ENCODE data around the gene FAM200B.
"Not testable (repeated sequence)": the region's sequence is repeated elsewhere in the genome, so short reads cannot be mapped to it uniquely, and the experiment has no call there.

FAM200B gene

GRCh38 chr4:15725608-15726007 is 44.0 kb downstream of the FAM200B start:
- H3K27me3 ChIP-seq (ENCODE audit: insufficient read depth, low read length, poor library complexity, severe bottlenecking), result no peaks in the 10 kb centered on the region
- no peaks in the 10 kb centered on the region for H3K9me2 ChIP-seq (replicated peaks; ENCODE audit: low read depth, low read length)
- H3K4me2 ChIP-seq (ENCODE audit: low read depth, low read length, poor library complexity, severe bottlenecking), result no peak overlapping the region
- TF ChIP-seq EZH2phosphoT487 (IDR thresholded peaks at IDR 0.05; ENCODE audit: borderline replicate concordance), result no peak
- TF ChIP-seq CTCF (conservative IDR thresholded peaks at IDR 0.05; ENCODE audit: low read length), result no peak
- no peaks in the 10 kb centered on the region for H3K9me3 ChIP-seq (ENCODE audit: insufficient read depth, low read depth, low read length)
- no peak overlapping the region for H3K4me3 ChIP-seq (ENCODE audit: low read length, poor library complexity, severe bottlenecking)
- H3K4me1 ChIP-seq (ENCODE audit: insufficient read depth, low read length, poor library complexity, severe bottlenecking), result peaks cover 6% of the 10 kb centered on the region
- no peak overlapping the region for H3K9ac ChIP-seq (ENCODE audit: low read depth, low read length, poor library complexity, severe bottlenecking)
- no peaks in the 10 kb centered on the region for H3K79me2 ChIP-seq (ENCODE audit: insufficient read depth, low read length)
- H4K20me1 ChIP-seq (ENCODE audit: insufficient read depth, low read length, poor library complexity, severe bottlenecking), result no peaks in the 10 kb centered on the region
- H2AFZ ChIP-seq (ENCODE audit: low read length), result no peak overlapping the region; the same call in 1 of the 2 replicates
- no peaks in the 10 kb centered on the region for H3K36me3 ChIP-seq (ENCODE audit: insufficient read depth, low read length)
- no peaks in the 10 kb centered on the region for H3F3A ChIP-seq (ENCODE audit: low read depth)

- Histone ChIP-seq H4K20me1 (ENCODE audit: insufficient read depth, low read length, poor library complexity, severe bottlenecking) (no peaks in the 10 kb centered on the region), H3K9me2 (replicated peaks; ENCODE audit: low read depth, low read length) (no peaks in the 10 kb centered on the region), H3K9me3 (ENCODE audit: insufficient read depth, low read depth, low read length) (no peaks in the 10 kb centered on the region), H3K36me3 (ENCODE audit: insufficient read depth, low read length) (no peaks in the 10 kb centered on the region), H3K4me1 (ENCODE audit: insufficient read depth, low read length, poor library complexity, severe bottlenecking) (peaks cover 23% of the 10 kb centered on the region), H3K4me3 (ENCODE audit: low read length, poor library complexity, severe bottlenecking) (no peak overlapping the region), H3K79me2 (ENCODE audit: insufficient read depth, low read length) (no peaks in the 10 kb centered on the region), H3K9ac (ENCODE audit: low read depth, low read length, poor library complexity, severe bottlenecking) (peak overlapping the region; percentile 43), H2AFZ (ENCODE audit: low read length) (peak overlapping the region; percentile 4; the same call in 1 of the 2 replicates), H3K4me2 (ENCODE audit: low read depth, low read length, poor library complexity, severe bottlenecking) (no peak overlapping the region), H3K27me3 (ENCODE audit: insufficient read depth, low read length, poor library complexity, severe bottlenecking) (no peaks in the 10 kb centered on the region), H3F3A (ENCODE audit: low read depth) (no peaks in the 10 kb centered on the region)
- TF ChIP-seq CTCF (conservative IDR thresholded peaks at IDR 0.05; ENCODE audit: low read length) (peak; percentile 92), EZH2phosphoT487 (IDR thresholded peaks at IDR 0.05; ENCODE audit: borderline replicate concordance) (no peak)
Observed at GRCh38 chr4:15729910-15730533, 48.4 kb downstream of the FAM200B start.

- H3K4me3 ChIP-seq (ENCODE audit: low read length, poor library complexity, severe bottlenecking); H3K9me3 ChIP-seq (ENCODE audit: insufficient read depth, low read depth, low read length); H3K79me2 ChIP-seq (ENCODE audit: insufficient read depth, low read length); H3K9ac ChIP-seq (ENCODE audit: low read depth, low read length, poor library complexity, severe bottlenecking); H3K9me2 ChIP-seq (replicated peaks; ENCODE audit: low read depth, low read length); H3K27me3 ChIP-seq (ENCODE audit: insufficient read depth, low read length, poor library complexity, severe bottlenecking); H2AFZ ChIP-seq (ENCODE audit: low read length); H3F3A ChIP-seq (ENCODE audit: low read depth); H4K20me1 ChIP-seq (ENCODE audit: insufficient read depth, low read length, poor library complexity, severe bottlenecking); H3K36me3 ChIP-seq (ENCODE audit: insufficient read depth, low read length); H3K4me2 ChIP-seq (ENCODE audit: low read depth, low read length, poor library complexity, severe bottlenecking): not testable (repeated sequence)
- H3K4me1 ChIP-seq (ENCODE audit: insufficient read depth, low read length, poor library complexity, severe bottlenecking), result peaks cover 39% of the 10 kb centered on the region
Observed at GRCh38 chr4:15733061-15733460, 51.4 kb downstream of the FAM200B start.

- H4K20me1 ChIP-seq (ENCODE audit: insufficient read depth, low read length, poor library complexity, severe bottlenecking), result no peaks in the 10 kb centered on the region
- H3K4me2 ChIP-seq (ENCODE audit: low read depth, low read length, poor library complexity, severe bottlenecking), result no peak overlapping the region
- no peaks in the 10 kb centered on the region for H3K27me3 ChIP-seq (ENCODE audit: insufficient read depth, low read length, poor library complexity, severe bottlenecking)
- no peaks in the 10 kb centered on the region for H3K36me3 ChIP-seq (ENCODE audit: insufficient read depth, low read length)
- no peak overlapping the region for H3K4me3 ChIP-seq (ENCODE audit: low read length, poor library complexity, severe bottlenecking)
- H2AFZ ChIP-seq (ENCODE audit: low read length), result no peak overlapping the region; the same call in 1 of the 2 replicates
- H3K9me3 ChIP-seq (ENCODE audit: insufficient read depth, low read depth, low read length), result no peaks in the 10 kb centered on the region
- H3F3A ChIP-seq (ENCODE audit: low read depth), result no peaks in the 10 kb centered on the region
- TF ChIP-seq CTCF (conservative IDR thresholded peaks at IDR 0.05; ENCODE audit: low read length), result no peak
- no peak for TF ChIP-seq EZH2phosphoT487 (IDR thresholded peaks at IDR 0.05; ENCODE audit: borderline replicate concordance)
- H3K79me2 ChIP-seq (ENCODE audit: insufficient read depth, low read length), result no peaks in the 10 kb centered on the region
- H3K9me2 ChIP-seq (replicated peaks; ENCODE audit: low read depth, low read length), result no peaks in the 10 kb centered on the region
- H3K4me1 ChIP-seq (ENCODE audit: insufficient read depth, low read length, poor library complexity, severe bottlenecking), result peaks cover 49% of the 10 kb centered on the region
- no peak overlapping the region for H3K9ac ChIP-seq (ENCODE audit: low read depth, low read length, poor library complexity, severe bottlenecking)
Observed at GRCh38 chr4:15735536-15735935, 53.9 kb downstream of the FAM200B start.

Data from Loucy (cell line).